Thyroid gland (tissue), 4 donors: Measurements from ENCODE around the gene ARRDC2. TPM values are rescaled to one million over a fixed set of nuclear protein-coding genes. Genes with fewer than 3 reads are reported as not detected.
A peak's percentile ranks its signal among the peaks of the same experiment; 100 is the strongest.

ENCODE experiments used
- DNase-seq, 2 donors: peaks; one replicate each; pipeline ENCODE4 v3.0.0-alpha.2; 2019
- H3K27ac ChIP-seq, 3 donors: fragments of 200-600 bp; sonication (generic); 1 replicate in 2 of 3; 2 replicates in 1 of 3; pipeline ENCODE4 v1.5.1; 2016 to 2019; ENCODE audit warnings: mild to moderate bottlenecking in 1 of 3, moderate library complexity in 1 of 3
- H3K27me3 ChIP-seq: fragments of 200-600 bp; sonication (generic); one replicate; pipeline ENCODE4 v1.5.1; 2019
- H3K36me3 ChIP-seq, 2 donors: fragments of 200-600 bp; sonication (generic); one replicate each; pipeline ENCODE4 v1.5.1; 2016 to 2019
- H3K4me1 ChIP-seq, 2 donors: fragments of 200-600 bp; sonication (generic); one replicate each; pipeline ENCODE4 v1.5.1; 2017 to 2019
- H3K4me3 ChIP-seq, 3 donors: fragments of 200-600 bp; sonication (generic); replicated peaks in 1 of 3; 1 replicate in 2 of 3; 2 replicates in 1 of 3; pipeline ENCODE4 v1.5.1; 2016; ENCODE audit warnings: mild to moderate bottlenecking in 1 of 3
- H3K9me3 ChIP-seq: fragments of 200-600 bp; sonication (generic); one replicate; pipeline ENCODE4 v1.5.1; 2017
- CTCF ChIP-seq, 6 experiments: fragments of 200-600 bp in 3 of 6; fragments of 450-650 bp in 3 of 6; sonication (generic) in 3 of 6; IDR thresholded peaks; one replicate each; pipeline ENCODE4 v1.5.1; 2016 to 2019; ENCODE audit warnings: antibody characterized with exemption in 6 of 6, mild to moderate bottlenecking in 2 of 6, inconsistent platforms in 1 of 6, moderate library complexity in 1 of 6
- POLR2A ChIP-seq, 2 donors: fragments of 450-650 bp; IDR thresholded peaks; one replicate each; pipeline ENCODE4 v1.6.1; 2017; ENCODE audit warnings: antibody characterized with exemption in 2 of 2, mild to moderate bottlenecking in 2 of 2, moderate library complexity in 1 of 2
- WGBS, 2 donors: methylation state at CpG; one replicate each; pipeline ENCODE4 v1.1.5; 2017; 5-methylcytosine and 5-hydroxymethylcytosine counted together
- intact Hi-C: fragments of 100-400 bp; cut with DNase I; formaldehyde crosslinking; loops from one replicate; pipeline ENCODE4 v1.15.1; 2023
- total RNA-seq, 4 donors: library from RNA; depleted of rRNA; stranded (reverse); fragments of >200 nt; gene quantifications; one replicate each; pipeline ENCODE4 v1.2.3, GENCODE V29; 2016

ARRDC2 gene
- total RNA-seq, 4 donors from 2014 or later, result 51.1 to 120 (median 82.8) TPM

- no peak overlapping the region for H3K4me3 ChIP-seq
- TF ChIP-seq CTCF (IDR thresholded peaks at IDR 0.05) (no peak), POLR2A (IDR thresholded peaks at IDR 0.05) (peak in 1 of 2 donors; percentile 34)
- H3K27me3 ChIP-seq, result no peaks in the 10 kb centered on the region
- intact Hi-C loops, result no loop called here
- WGBS, 2 donors, result 37 to 48% methylated on average over 9 to 10 of the region's 10 CpGs
- H3K9me3 ChIP-seq, result no peaks in the 10 kb centered on the region
- no peaks in the 10 kb centered on the region for H3K36me3 ChIP-seq
- H3K4me1 ChIP-seq, result peaks cover 17 to 45% of the 10 kb centered on the region in 2 donors
- peak; percentile 71 to 95 for DNase-seq
- H3K27ac ChIP-seq, result peak overlapping the region; percentile 76 to 80 (median 79)
Observed at GRCh38 chr19:18049385-18049784, 41.4 kb downstream of the ARRDC2 start.

- no peak for TF ChIP-seq POLR2A (IDR thresholded peaks at IDR 0.05)
- DNase-seq, result peak; percentile 33 to 60
- WGBS, 2 donors, result 27 to 28% methylated on average over 4 to 24 of the region's 31 CpGs
- intact Hi-C loops, result no loop called here
- Histone ChIP-seq H3K27ac (peak overlapping the region; percentile 41 to 59 (median 47)), H3K36me3 (no peaks in the 10 kb centered on the region), H3K4me3 (no peak overlapping the region), H3K4me1 (peaks cover 14 to 32% of the 10 kb centered on the region in 2 donors), H3K27me3 (no peaks in the 10 kb centered on the region), H3K9me3 (no peaks in the 10 kb centered on the region)
Observed at GRCh38 chr19:18051887-18052286, 43.9 kb downstream of the ARRDC2 start.

GRCh38 chr19:18053576-18054219 is 45.7 kb downstream of the ARRDC2 start:
- H3K4me3 ChIP-seq, result no peak overlapping the region
- H3K27me3 ChIP-seq, result no peaks in the 10 kb centered on the region
- 69 to 73% methylated on average over 9 of the region's 9 CpGs for WGBS, 2 donors
- no peaks in the 10 kb centered on the region for H3K9me3 ChIP-seq
- peak in 1 of 2 donors; percentile 9 for DNase-seq
- no peaks in the 10 kb centered on the region for H3K36me3 ChIP-seq
- H3K4me1 ChIP-seq, result peaks cover 20 to 45% of the 10 kb centered on the region in 2 donors
- peak overlapping the region in 1 of 3 donors; percentile 18 for H3K27ac ChIP-seq
- intact Hi-C loops, result no loop called here
- TF ChIP-seq CTCF (IDR thresholded peaks at IDR 0.05), result no peak
- no peak for TF ChIP-seq POLR2A (IDR thresholded peaks at IDR 0.05)

GRCh38 chr19:18055967-18056366 is 48.0 kb downstream of the ARRDC2 start:
- TF ChIP-seq POLR2A (IDR thresholded peaks at IDR 0.05), result no peak
- no peak for TF ChIP-seq CTCF (IDR thresholded peaks at IDR 0.05)
- H3K36me3 ChIP-seq, result no peaks in the 10 kb centered on the region
- H3K27ac ChIP-seq, result no peak overlapping the region
- DNase-seq, result no peak
- intact Hi-C loops, result loop anchor here (5.0 kb wide), 2 partner anchors 119 to 194 kb away; no protein-coding TSS in a partner anchor
- no peak overlapping the region for H3K4me3 ChIP-seq
- WGBS, 2 donors, result 86 to 92% methylated on average over 5 of the region's 5 CpGs
- no peaks in the 10 kb centered on the region for H3K9me3 ChIP-seq
- H3K27me3 ChIP-seq, result no peaks in the 10 kb centered on the region
- H3K4me1 ChIP-seq, result peaks cover 18 to 27% of the 10 kb centered on the region in 2 donors

- H3K9me3 ChIP-seq, result no peaks in the 10 kb centered on the region
- intact Hi-C loops, result loop anchor here (5.0 kb wide), 2 partner anchors 120 to 195 kb away; no protein-coding TSS in a partner anchor
- DNase-seq, result peak; percentile 13 to 19
- H3K36me3 ChIP-seq, result no peaks in the 10 kb centered on the region
- TF ChIP-seq POLR2A (IDR thresholded peaks at IDR 0.05) (no peak), CTCF (IDR thresholded peaks at IDR 0.05) (no peak)
- WGBS, 2 donors, result 70 to 71% methylated on average over 5 to 6 of the region's 6 CpGs
- no peaks in the 10 kb centered on the region for H3K27me3 ChIP-seq
- no peak overlapping the region for H3K4me3 ChIP-seq
- H3K27ac ChIP-seq, result peak overlapping the region; percentile 82 to 86 (median 85)
- H3K4me1 ChIP-seq, result peaks cover 7 to 14% of the 10 kb centered on the region in 2 donors
Observed at GRCh38 chr19:18057557-18057956, 49.6 kb downstream of the ARRDC2 start.
